PC-9 (cell line): Measurements from ENCODE around the gene RTP2. TPM values are rescaled to one million over a fixed set of nuclear protein-coding genes. Genes with fewer than 3 reads are reported as not detected.

Source experiments
- BruUV-seq: library from RNA; stranded (reverse); fragments of 400-500 nt; replicated peaks from 2 replicates; lab custom pipeline; 2021; lab: Mats Ljungman, UMichigan
- CTCF ChIA-PET: fragments of 300-600 bp; sonication (Branson Sonifier 250); formaldehyde crosslinking; loops from one replicate; lab custom pipeline; 2022; ENCODE audit warnings: antibody characterized with exemption; lab: Charles Lee
- POLR2A ChIA-PET: fragments of 300-600 bp; sonication (Branson Sonifier 250); formaldehyde crosslinking; loops from one replicate; lab custom pipeline; 2022; ENCODE audit warnings: antibody characterized with exemption; ENCODE audit not compliant: unreplicated experiment; lab: Charles Lee
- DNase-seq, 2 experiments: peaks; one replicate each; pipeline versions ENCODE4 v3.0.0 to v3.0.0-alpha.2; 2015 to 2022; ENCODE audit warnings: mixed read lengths in 1 of 2
- H2AFZ ChIP-seq: fragments of 200-600 bp; sonication (generic); 2 replicates; pipeline ENCODE4 v1.8.1; 2017; ENCODE audit warnings: antibody characterized with exemption
- H3F3A ChIP-seq: fragments of 200-600 bp; sonication (generic); 2 replicates; pipeline ENCODE4 v1.8.1; 2017; ENCODE audit warnings: antibody characterized with exemption, mild to moderate bottlenecking, low read depth; ENCODE audit not compliant: insufficient read depth
- H3K27ac ChIP-seq: fragments of 200-600 bp; sonication (generic); 2 replicates; pipeline ENCODE4 v1.6.1; 2016; ENCODE audit warnings: mixed run types
- H3K27me3 ChIP-seq: fragments of 200-600 bp; sonication (generic); 2 replicates; pipeline ENCODE4 v1.6.1; 2016; ENCODE audit warnings: low read depth, mixed run types; ENCODE audit not compliant: insufficient read depth
- H3K36me3 ChIP-seq: fragments of 200-600 bp; sonication (generic); 2 replicates; pipeline ENCODE4 v1.6.1; 2016; ENCODE audit warnings: low read depth, mixed run types
- H3K4me1 ChIP-seq: fragments of 200-600 bp; sonication (generic); replicated peaks from 2 replicates; pipeline ENCODE4 v1.6.1; 2016; ENCODE audit warnings: mixed run types; ENCODE audit not compliant: insufficient read depth
- H3K4me2 ChIP-seq: fragments of 200-600 bp; sonication (generic); 2 replicates; pipeline ENCODE4 v1.6.1; 2017; ENCODE audit warnings: mixed run types
- H3K4me3 ChIP-seq: fragments of 200-600 bp; sonication (generic); 2 replicates; pipeline ENCODE4 v1.6.1; 2016; ENCODE audit warnings: mixed run types
- H3K79me2 ChIP-seq: fragments of 200-600 bp; sonication (generic); 2 replicates; pipeline ENCODE4 v1.6.1; 2017; ENCODE audit warnings: low read depth, mixed run types
- H3K9me2 ChIP-seq: fragments of 200-600 bp; sonication (generic); 2 replicates; pipeline ENCODE4 v1.8.1; 2017; ENCODE audit warnings: mild to moderate bottlenecking; ENCODE audit not compliant: insufficient read depth
- H3K9me3 ChIP-seq: fragments of 200-600 bp; sonication (generic); 2 replicates; pipeline ENCODE4 v1.8.1; 2016; ENCODE audit warnings: low read depth; ENCODE audit not compliant: insufficient read depth
- H4K20me1 ChIP-seq: fragments of 200-600 bp; sonication (generic); 2 replicates; pipeline ENCODE4 v1.8.1; 2017; ENCODE audit not compliant: insufficient read depth
- EZH2 ChIP-seq: fragments of 200-600 bp; sonication (generic); IDR thresholded peaks from 2 replicates; pipeline ENCODE4 v1.8.0; 2017; ENCODE audit warnings: antibody characterized with exemption, low read depth
- intact Hi-C: fragments of 100-400 bp; cut with micrococcal nuclease; formaldehyde crosslinking; loops from one replicate; pipeline ENCODE4 v1.10.0; 2022; ENCODE audit not compliant: unreplicated experiment
- total RNA-seq: library from RNA; stranded (reverse); gene quantifications from 2 replicates; pipeline ENCODE4 v1.2.3, GENCODE V29; 2021
- TF ChIP-seq, protein P1 (sequence below): fragments of 200-600 bp; sonication (generic); conservative IDR thresholded peaks from 2 replicates; pipeline ENCODE4 v1.6.1; 2017; ENCODE audit warnings: mixed run types, antibody characterized with exemption, mild to moderate bottlenecking, moderate library complexity

RTP2 gene
- total RNA-seq, 1 experiment from 2014 or later, result not detected

DNA sequence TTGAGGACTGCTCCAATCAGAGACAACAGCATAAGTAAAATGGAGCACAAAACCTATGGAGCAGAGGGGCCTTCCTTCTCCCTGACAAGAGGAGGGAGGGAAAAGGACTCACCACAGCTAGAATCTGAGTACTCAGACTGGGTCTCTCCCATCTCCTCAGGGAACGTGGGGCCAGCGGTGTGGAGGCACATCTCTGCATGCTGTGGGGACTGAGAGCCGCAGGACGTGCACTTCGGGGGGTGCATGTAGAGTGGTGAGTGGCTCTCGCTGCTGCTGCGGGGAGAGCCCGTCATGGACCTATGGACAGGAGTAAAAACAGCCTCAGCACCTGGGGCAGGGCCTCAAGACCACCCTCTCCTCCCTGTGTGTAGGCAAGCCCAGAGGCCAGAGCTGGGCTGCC is 25.9 kb upstream of the RTP2 start:
- POLR2A ChIA-PET, result no interaction called here

DNA sequence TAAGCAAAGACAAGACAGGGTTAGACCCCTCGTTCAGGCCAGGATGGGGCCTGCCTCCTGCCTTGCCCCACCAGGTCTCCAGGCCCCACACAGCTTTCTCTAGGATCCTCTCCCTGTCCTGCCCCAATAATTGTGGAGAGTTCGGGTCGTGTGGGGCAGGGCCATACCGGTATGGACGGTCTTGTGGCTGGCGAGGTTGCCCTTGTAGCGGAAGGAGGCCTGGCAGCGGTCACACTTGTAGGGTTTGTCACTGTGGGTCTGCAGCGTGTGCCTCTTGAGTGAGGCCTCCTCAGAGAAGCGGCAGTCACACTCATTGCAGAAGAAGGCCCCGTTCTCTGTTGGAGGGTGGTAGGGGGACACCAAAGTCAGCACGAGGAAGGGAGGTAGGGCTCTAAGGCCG is 24.2 kb upstream of the RTP2 start:
- Histone ChIP-seq H3K9me2 (no peaks in the 10 kb centered on the region), H3K9me3 (no peaks in the 10 kb centered on the region), H2AFZ (no peak overlapping the region), H3K27me3 (no peaks in the 10 kb centered on the region), H4K20me1 (peaks cover 18% of the 10 kb centered on the region), H3K4me3 (no peak overlapping the region), H3F3A (peaks cover 19% of the 10 kb centered on the region), H3K4me1 (no peaks in the 10 kb centered on the region), H3K4me2 (no peak overlapping the region), H3K27ac (no peak overlapping the region), H3K36me3 (peaks cover 86% of the 10 kb centered on the region), H3K79me2 (no peaks in the 10 kb centered on the region)
- BruUV-seq, result no TSS peak
- DNase-seq, result no peak
- ChIA-PET POLR2A (no interaction called here), CTCF (interaction anchor here (0.8 kb wide), 1 partner anchor 811 kb away, joined by 4 read pairs; no protein-coding TSS in a partner anchor)
- intact Hi-C loops, result no loop called here
- no peak for TF ChIP-seq EZH2
- TF ChIP-seq, protein P1, sequence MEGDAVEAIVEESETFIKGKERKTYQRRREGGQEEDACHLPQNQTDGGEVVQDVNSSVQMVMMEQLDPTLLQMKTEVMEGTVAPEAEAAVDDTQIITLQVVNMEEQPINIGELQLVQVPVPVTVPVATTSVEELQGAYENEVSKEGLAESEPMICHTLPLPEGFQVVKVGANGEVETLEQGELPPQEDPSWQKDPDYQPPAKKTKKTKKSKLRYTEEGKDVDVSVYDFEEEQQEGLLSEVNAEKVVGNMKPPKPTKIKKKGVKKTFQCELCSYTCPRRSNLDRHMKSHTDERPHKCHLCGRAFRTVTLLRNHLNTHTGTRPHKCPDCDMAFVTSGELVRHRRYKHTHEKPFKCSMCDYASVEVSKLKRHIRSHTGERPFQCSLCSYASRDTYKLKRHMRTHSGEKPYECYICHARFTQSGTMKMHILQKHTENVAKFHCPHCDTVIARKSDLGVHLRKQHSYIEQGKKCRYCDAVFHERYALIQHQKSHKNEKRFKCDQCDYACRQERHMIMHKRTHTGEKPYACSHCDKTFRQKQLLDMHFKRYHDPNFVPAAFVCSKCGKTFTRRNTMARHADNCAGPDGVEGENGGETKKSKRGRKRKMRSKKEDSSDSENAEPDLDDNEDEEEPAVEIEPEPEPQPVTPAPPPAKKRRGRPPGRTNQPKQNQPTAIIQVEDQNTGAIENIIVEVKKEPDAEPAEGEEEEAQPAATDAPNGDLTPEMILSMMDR, result no peak

More for the DNA sequence above, 25.9 kb upstream of the RTP2 start:
- no peak for DNase-seq
- Histone ChIP-seq H4K20me1 (peaks cover 18% of the 10 kb centered on the region), H3K4me3 (no peak overlapping the region), H3K79me2 (peaks cover 8% of the 10 kb centered on the region), H3K27me3 (no peaks in the 10 kb centered on the region), H3K4me1 (no peaks in the 10 kb centered on the region), H3K9me3 (no peaks in the 10 kb centered on the region), H3K27ac (no peak overlapping the region), H3K36me3 (peaks cover 92% of the 10 kb centered on the region), H3F3A (peaks cover 15% of the 10 kb centered on the region; the same call in 1 of the 2 replicates), H3K9me2 (no peaks in the 10 kb centered on the region), H3K4me2 (no peak overlapping the region), H2AFZ (no peak overlapping the region)
- CTCF ChIA-PET, result no interaction called here
- TF ChIP-seq, protein P1, result no peak
- TF ChIP-seq EZH2, result no peak
- intact Hi-C loops, result no loop called here
- BruUV-seq, result no TSS peak

DNA sequence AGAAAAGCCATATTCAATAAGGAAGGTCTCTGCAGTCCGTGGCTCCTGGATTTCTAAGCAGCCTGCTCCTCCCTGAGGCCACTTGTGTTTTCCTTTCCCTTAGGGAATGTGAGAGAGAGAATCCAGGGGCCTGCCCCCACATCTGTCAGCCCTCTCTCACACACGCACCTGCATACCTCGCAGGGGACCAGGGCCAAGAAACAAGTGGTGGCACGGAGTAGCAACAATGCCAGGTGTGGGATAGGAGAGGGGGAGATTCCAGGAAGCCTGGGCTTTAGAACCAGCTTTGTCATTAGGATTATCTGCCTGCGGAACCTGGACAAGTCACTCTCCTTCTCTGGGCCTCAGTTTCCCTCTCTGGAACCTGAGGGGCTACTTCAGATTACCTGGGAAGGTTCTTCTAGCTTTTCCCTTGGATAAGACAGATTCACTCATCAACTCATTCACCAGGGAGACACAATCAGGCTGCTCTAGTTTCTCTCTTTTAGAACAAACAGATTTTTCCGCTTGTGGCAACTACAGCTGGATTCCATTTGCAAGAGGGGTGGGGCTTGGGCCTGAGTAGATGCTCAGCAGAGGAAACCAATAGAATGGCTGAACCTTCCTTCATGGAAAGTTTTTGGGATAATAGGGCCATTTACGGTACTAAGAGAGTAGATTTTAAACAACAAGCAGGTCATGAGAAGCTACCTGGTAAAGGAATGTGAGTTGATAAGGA is 23.5 kb upstream of the RTP2 start:
- Histone ChIP-seq H3K36me3 (peaks cover 78% of the 10 kb centered on the region), H3F3A (peaks cover 27% of the 10 kb centered on the region), H3K4me3 (no peak overlapping the region), H2AFZ (no peak overlapping the region), H4K20me1 (peaks cover 23% of the 10 kb centered on the region), H3K4me1 (no peaks in the 10 kb centered on the region), H3K79me2 (no peaks in the 10 kb centered on the region), H3K27ac (no peak overlapping the region), H3K9me2 (no peaks in the 10 kb centered on the region), H3K4me2 (no peak overlapping the region), H3K27me3 (no peaks in the 10 kb centered on the region), H3K9me3 (no peaks in the 10 kb centered on the region)
- intact Hi-C loops, result no loop called here
- DNase-seq, result no peak
- POLR2A ChIA-PET, result no interaction called here
- TF ChIP-seq EZH2, result no peak
- TF ChIP-seq, protein P1, result no peak
- BruUV-seq, result no TSS peak
- CTCF ChIA-PET, result no interaction called here
